Measurements from ENCODE around the gene PKHD1.

DNA sequence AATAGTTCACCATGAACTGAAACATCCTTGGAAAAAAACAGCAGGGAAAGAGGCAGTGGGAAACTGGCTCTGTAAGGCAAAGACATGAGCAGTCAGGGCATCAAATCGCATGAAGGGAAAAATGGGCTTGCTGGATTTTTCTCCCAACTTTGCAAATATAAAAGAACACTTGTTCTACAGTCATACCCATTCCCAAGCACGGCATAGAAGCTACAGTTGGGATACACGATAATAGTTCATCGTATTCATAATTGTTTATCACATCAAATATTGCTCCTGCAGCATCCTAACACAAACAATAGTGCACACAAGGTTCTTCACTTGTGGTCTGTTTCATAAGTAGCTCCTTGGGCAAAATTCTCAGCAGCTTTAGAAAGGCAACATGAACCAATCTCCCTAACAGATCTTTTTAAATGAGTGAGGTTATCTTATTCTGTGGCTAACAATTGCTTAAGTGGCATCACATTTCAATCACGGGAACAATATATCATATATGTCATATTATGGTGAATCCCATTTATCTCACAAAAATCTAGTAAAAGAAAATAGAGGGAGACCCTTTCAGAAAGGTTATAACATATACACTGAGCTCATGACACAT is 243.9 kb downstream of the PKHD1 start:
- TF ChIP-seq CTCF (IDR thresholded peaks at IDR 0.05), result no peak
- TF ChIP-seq POLR2AphosphoS5 (IDR thresholded peaks at IDR 0.05), result no peak
